ENCODE results near the gene HHIPL2.

- TF ChIP-seq SMC3 (IDR thresholded peaks at IDR 0.05; ENCODE audit: low read depth, low read length) (no peak), POLR2A (IDR thresholded peaks at IDR 0.05; ENCODE audit: low read depth, low read length) (no peak), RCOR1 (IDR thresholded peaks at IDR 0.05; ENCODE audit: insufficient replicate concordance, low read length) (no peak), RAD21 (IDR thresholded peaks at IDR 0.05; ENCODE audit: low read length) (no peak)
Observed at GRCh38 chr1:222586842-222587241, 38.9 kb upstream of the HHIPL2 start.

All from IMR-90 (cell line).